H1 (cell line): ENCODE measurements around the gene PPP6R1. TPM values are rescaled to one million over a fixed set of nuclear protein-coding genes. Genes with fewer than 3 reads are reported as not detected.

Experiments
- CTCF ChIA-PET: fragments of 300-600 bp; sonication (Branson Sonifier 250); formaldehyde crosslinking; loops from one replicate; lab custom pipeline; 2021; ENCODE audit not compliant: partially characterized antibody; lab: Charles Lee
- POLR2A ChIA-PET: fragments of 300-600 bp; sonication (Branson Sonifier 250); formaldehyde crosslinking; loops from one replicate; lab custom pipeline; 2021; ENCODE audit warnings: inconsistent platforms; ENCODE audit not compliant: partially characterized antibody; lab: Charles Lee
- DNase-seq, 2 experiments: peaks; one replicate each; pipeline versions ENCODE4 v3.0.0 to v3.0.0-alpha.2; 2010 to 2022; ENCODE audit warnings: low spot score in 2 of 2, low read depth in 1 of 2, mixed read lengths in 1 of 2
- FAIRE-seq: peaks from 2 replicates; lab custom pipeline; 2011; peaks lifted over from hg19 to GRCh38; lab: Jason Lieb, UNC
- H2AFZ ChIP-seq: 2 replicates; pipeline ENCODE4 v1.8.1; 2012; ENCODE audit warnings: low read length, inconsistent platforms
- H2AK5ac ChIP-seq: 2 replicates; pipeline ENCODE4 v1.6.1; 2013; ENCODE audit warnings: low read depth, low read length
- H2BK120ac ChIP-seq: replicated peaks from 2 replicates; pipeline ENCODE3; 2013; ENCODE audit warnings: low read depth, low read length, inconsistent platforms
- H2BK12ac ChIP-seq: 2 replicates; pipeline ENCODE4 v1.6.1; 2013; ENCODE audit warnings: low read depth, low read length
- H2BK15ac ChIP-seq: 2 replicates; pipeline ENCODE4 v1.6.1; 2013; ENCODE audit warnings: low read length
- H2BK20ac ChIP-seq: 2 replicates; pipeline ENCODE4 v1.6.1; 2013; ENCODE audit warnings: low read length
- H2BK5ac ChIP-seq: 2 replicates; pipeline ENCODE4 v1.6.1; 2013; ENCODE audit warnings: low read depth, low read length
- H3K14ac ChIP-seq: 2 replicates; pipeline ENCODE4 v1.6.1; 2013; ENCODE audit warnings: inconsistent platforms; ENCODE audit not compliant: insufficient read length
- H3K18ac ChIP-seq: 2 replicates; pipeline ENCODE4 v1.6.1; 2013; ENCODE audit warnings: low read length; ENCODE audit errors: extremely low read depth
- H3K23ac ChIP-seq: 2 replicates; pipeline ENCODE4 v1.6.1; 2013; ENCODE audit warnings: inconsistent platforms; ENCODE audit not compliant: insufficient read length
- H3K23me2 ChIP-seq: 2 replicates; pipeline ENCODE4 v1.6.1; 2013; ENCODE audit warnings: low read depth, low read length
- H3K27ac ChIP-seq: 2 replicates; pipeline ENCODE4 v1.6.1; 2011; ENCODE audit warnings: low read depth, low read length, inconsistent platforms
- H3K27me3 ChIP-seq, 4 experiments: replicated peaks in 1 of 4; 1 replicate in 1 of 4; 2 replicates in 3 of 4; pipeline versions ENCODE4 v1.6.1 to v1.8.1; 2011 to 2013; ENCODE audit warnings: low read length in 3 of 4, mild to moderate bottlenecking in 3 of 4, inconsistent platforms in 2 of 4, mixed read lengths in 2 of 4, moderate library complexity in 1 of 4; ENCODE audit not compliant: control insufficient read depth in 3 of 4, insufficient read depth in 3 of 4; ENCODE audit errors: extremely low read depth in 1 of 4
- H3K36me3 ChIP-seq, 4 experiments: 2 replicates each; pipeline versions ENCODE4 v1.6.1 to v1.8.1; 2011 to 2013; ENCODE audit warnings: mild to moderate bottlenecking in 4 of 4, low read length in 3 of 4, moderate library complexity in 2 of 4, control low read depth in 1 of 4, inconsistent platforms in 1 of 4; ENCODE audit not compliant: insufficient read depth in 4 of 4, control insufficient read depth in 2 of 4
- H3K4ac ChIP-seq: replicated peaks from 2 replicates; pipeline ENCODE3; 2013; ENCODE audit warnings: low read length, low read depth, mixed read lengths, inconsistent platforms; ENCODE audit not compliant: insufficient read length
- H3K4me1 ChIP-seq, 4 experiments: replicated peaks in 1 of 4; 1 replicate in 1 of 4; 2 replicates in 3 of 4; pipeline versions ENCODE4 v1.6.1 to v1.8.1; 2011 to 2013; ENCODE audit warnings: low read length in 3 of 4, inconsistent platforms in 2 of 4, mixed read lengths in 1 of 4; ENCODE audit not compliant: insufficient read depth in 4 of 4, control insufficient read depth in 3 of 4
- H3K4me2 ChIP-seq, 2 experiments: 2 replicates each; pipeline versions ENCODE4 v1.6.1 to v1.8.1; 2011 to 2013; ENCODE audit warnings: low read depth in 2 of 2, low read length in 2 of 2, control low read depth in 1 of 2, inconsistent platforms in 1 of 2, mild to moderate bottlenecking in 1 of 2; ENCODE audit not compliant: insufficient read depth in 1 of 2
- H3K4me3 ChIP-seq, 4 experiments: fragments of 200-600, 300-600 bp in 1 of 4; sonication (generic), shearing (Covaris generic), sonication (Bioruptor Twin) in 1 of 4; 2 replicates each; pipeline versions ENCODE4 v1.5.1 to v1.8.1; 2011 to 2016; ENCODE audit warnings: low read length in 4 of 4, low read depth in 3 of 4, control low read depth in 2 of 4, inconsistent platforms in 2 of 4, mild to moderate bottlenecking in 2 of 4, mixed read lengths in 1 of 4, moderate library complexity in 1 of 4; ENCODE audit not compliant: insufficient read depth in 2 of 4; ENCODE audit errors: extremely low read depth in 1 of 4
- H3K56ac ChIP-seq: replicated peaks from 2 replicates; pipeline ENCODE3; 2013; ENCODE audit warnings: low read depth, mild to moderate bottlenecking, mixed read lengths, low read length, inconsistent platforms; ENCODE audit not compliant: insufficient read length
- H3K79me1 ChIP-seq: 2 replicates; pipeline ENCODE4 v1.6.1; 2013; ENCODE audit warnings: low read depth, low read length, control low read depth
- H3K79me2 ChIP-seq, 2 experiments: 2 replicates each; pipeline versions ENCODE4 v1.6.1 to v1.8.1; 2012 to 2013; ENCODE audit warnings: low read length in 2 of 2, mild to moderate bottlenecking in 2 of 2, inconsistent platforms in 1 of 2; ENCODE audit not compliant: insufficient read depth in 2 of 2, control insufficient read depth in 1 of 2
- H3K9ac ChIP-seq, 4 experiments: replicated peaks in 1 of 4; 1 replicate in 1 of 4; 2 replicates in 3 of 4; pipeline versions ENCODE4 v1.6.1 to v1.8.1; 2011 to 2013; ENCODE audit warnings: low read depth in 3 of 4, low read length in 3 of 4, control low read depth in 2 of 4, mild to moderate bottlenecking in 2 of 4, moderate library complexity in 2 of 4, inconsistent platforms in 1 of 4; ENCODE audit errors: extremely low read depth in 1 of 4
- H3K9me3 ChIP-seq, 2 experiments: 2 replicates each; pipeline versions ENCODE4 v1.6.1 to v1.8.1; 2012 to 2013; ENCODE audit warnings: mild to moderate bottlenecking in 2 of 2, moderate library complexity in 2 of 2, control low read depth in 1 of 2, inconsistent platforms in 1 of 2, low read depth in 1 of 2, low read length in 1 of 2, mixed read lengths in 1 of 2; ENCODE audit not compliant: insufficient read depth in 2 of 2
- H4K20me1 ChIP-seq, 2 experiments: replicated peaks in 1 of 2; 2 replicates each; pipeline versions ENCODE3 to v1.8.1; 2011 to 2013; ENCODE audit warnings: inconsistent platforms in 2 of 2, low read length in 2 of 2, mild to moderate bottlenecking in 1 of 2; ENCODE audit not compliant: insufficient read depth in 2 of 2, control insufficient read depth in 1 of 2
- H4K5ac ChIP-seq: 2 replicates; pipeline ENCODE4 v1.6.1; 2013; ENCODE audit warnings: low read length, low read depth, mixed read lengths, inconsistent platforms; ENCODE audit not compliant: insufficient read length
- H4K8ac ChIP-seq: 2 replicates; pipeline ENCODE4 v1.8.0; 2013; ENCODE audit warnings: mild to moderate bottlenecking, moderate library complexity, low read length, inconsistent platforms; ENCODE audit not compliant: insufficient read depth; ENCODE audit errors: extremely low read depth
- H4K91ac ChIP-seq: replicated peaks from 2 replicates; pipeline ENCODE3; 2013; ENCODE audit warnings: low read length, mixed read lengths, inconsistent platforms; ENCODE audit not compliant: insufficient read length
- ASH2L ChIP-seq: fragments of 200-600, 300-600 bp; sonication (generic); IDR thresholded peaks from one replicate; pipeline ENCODE4 v1.7.1; 2017; ENCODE audit warnings: low read length
- CHD1 ChIP-seq: IDR thresholded peaks from 2 replicates; pipeline ENCODE4 v1.6.1; 2012; ENCODE audit warnings: low read depth, low read length, improper control_type of control experiment
- EP300 ChIP-seq, 2 experiments: IDR thresholded peaks; 1 replicate in 1 of 2; 2 replicates in 1 of 2; pipeline ENCODE4 v1.6.1; 2011 to 2012; ENCODE audit warnings: low read depth in 2 of 2, low read length in 2 of 2, mild to moderate bottlenecking in 2 of 2, borderline replicate concordance in 1 of 2, inconsistent platforms in 1 of 2, moderate library complexity in 1 of 2
- EZH2 ChIP-seq: fragments of 200-600 bp; sonication (generic); IDR thresholded peaks from 2 replicates; pipeline ENCODE4 v1.7.1; 2012; ENCODE audit warnings: low read depth, mild to moderate bottlenecking, moderate library complexity, low read length, inconsistent platforms; ENCODE audit not compliant: severe bottlenecking
- KDM5A ChIP-seq: fragments of 200-600 bp; IDR thresholded peaks from 2 replicates; pipeline ENCODE4 v1.7.1; 2012; ENCODE audit warnings: mild to moderate bottlenecking, low read length, inconsistent platforms, mixed read lengths
- SIN3A ChIP-seq, 2 experiments: IDR thresholded peaks in 1 of 2; conservative IDR thresholded peaks in 1 of 2; 2 replicates each; pipeline ENCODE4 v1.6.1; 2011 to 2012; ENCODE audit warnings: low read length in 2 of 2, improper control_type of control experiment in 1 of 2, low read depth in 1 of 2, mild to moderate bottlenecking in 1 of 2
- SIX5 ChIP-seq: IDR thresholded peaks from 2 replicates; pipeline ENCODE4 v1.6.1; 2011; ENCODE audit warnings: mild to moderate bottlenecking, low read depth, low read length
- WGBS, 2 experiments: shearing (Covaris generic) in 1 of 2; methylation state at CpG; one replicate each; pipeline versions ENCODE4 v1.1.6 to v1.1.7; 2013 to 2015; ENCODE audit warnings: low lambda C conversion rate in 2 of 2, mixed read lengths in 2 of 2, inconsistent platforms in 1 of 2, low coverage in 1 of 2, missing lambda C conversion rate in 1 of 2; ENCODE audit not compliant: insufficient replicate concordance in 2 of 2, insufficient coverage in 1 of 2, insufficient read length in 1 of 2; ENCODE audit errors: extremely low coverage in 1 of 2, missing lambda C conversion rate in 1 of 2; 5-methylcytosine and 5-hydroxymethylcytosine counted together
- polyA plus RNA-seq, 7 experiments: library from polyadenylated mRNA; depleted of rRNA in 3 of 7; stranded (reverse) in 5 of 7; unstranded in 2 of 7; fragments of >200 nt in 5 of 7; fragments of 200-250 nt in 2 of 7; gene quantifications; 1 replicate in 5 of 7; 2 replicates in 1 of 7; 4 replicates in 1 of 7; pipeline versions ENCODE4 v1.2.1 to v1.2.3, GENCODE V29; 2011 to 2013; ENCODE audit warnings: missing spikeins in 2 of 7, mixed read lengths in 2 of 7
- total RNA-seq: library from RNA; stranded (reverse); fragmentation: NEBNext Ultra II Directional; extraction: Animal tissue kit (Norgen Biotek cat#: 25700); gene quantifications from 2 replicates; pipeline ENCODE4 v1.2.1, GENCODE V29; 2021
- TF ChIP-seq, protein P1 (sequence below): IDR thresholded peaks from 2 replicates; pipeline ENCODE4 v1.6.1; 2011; ENCODE audit warnings: low read depth, mild to moderate bottlenecking, low read length; ENCODE audit not compliant: insufficient read depth
- TF ChIP-seq, protein P2 (sequence below): IDR thresholded peaks from 2 replicates; pipeline ENCODE4 v1.6.1; 2012; ENCODE audit warnings: low read length, inconsistent platforms

Gene PPP6R1
- total and polyA plus RNA-seq, 2 of the 8 experiments (the other 6 are each of a cell fraction or from before 2014, with no cell fraction given): 36.4 to 74.4 TPM

DNA sequence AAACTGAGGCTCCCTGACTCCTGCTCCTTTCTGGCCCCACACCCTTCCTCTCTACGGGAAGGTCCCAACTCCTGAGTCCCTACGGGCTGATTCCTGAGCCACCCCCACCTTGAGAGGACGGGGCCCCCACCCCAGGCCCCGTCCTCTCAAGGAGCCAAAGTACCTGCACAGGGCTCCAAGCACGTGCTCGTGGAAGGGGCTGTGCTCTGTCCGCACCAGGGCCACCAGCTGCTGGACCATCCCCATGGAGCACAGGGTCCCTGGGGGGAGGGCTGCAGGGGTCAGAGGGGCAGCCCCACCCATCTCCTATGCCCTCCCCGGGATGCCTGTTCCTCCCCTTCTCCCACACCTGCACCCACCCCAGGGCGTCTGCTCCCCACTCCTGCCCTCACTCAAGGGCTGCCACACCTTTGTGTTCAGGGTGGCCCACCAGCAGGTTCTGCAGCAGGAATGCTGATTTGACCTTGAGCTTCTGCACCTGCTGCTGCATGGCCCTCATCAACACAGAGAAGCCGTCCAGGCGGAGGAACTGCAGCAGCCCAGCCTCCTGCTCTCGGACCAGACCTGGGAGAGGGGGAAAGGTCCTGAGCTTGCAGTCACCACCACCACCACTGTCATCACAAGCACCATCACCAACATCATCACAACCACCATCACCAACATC, 7.0 kb upstream of the PPP6R1 start:
- FAIRE-seq (no peak), DNase-seq (no peak)
- peaks cover 0 to 3% (median 0%) of the 10 kb centered on the region in 4 experiments; a peak in 1 of 7 replicates for H3K4me1 ChIP-seq
- H2BK20ac ChIP-seq: no peak overlapping the region
- H3K27ac ChIP-seq: no peak overlapping the region
- peaks cover 0 to 10% of the 10 kb centered on the region in 2 experiments for H4K20me1 ChIP-seq
- peaks cover 0 to 6% of the 10 kb centered on the region in 2 experiments; a peak in 1 of 4 replicates for H3K79me2 ChIP-seq
- peaks cover 9% of the 10 kb centered on the region; the same call in 1 of the 2 replicates for H3K23me2 ChIP-seq
- H4K91ac ChIP-seq: no peak overlapping the region
- H3K9ac ChIP-seq: no peak overlapping the region
- H3K56ac ChIP-seq: peak overlapping the region; percentile 96
- ChIA-PET CTCF (interaction anchor here (1.4 kb wide), 1 partner anchor 12 kb away, joined by 4 read pairs; no protein-coding TSS in a partner anchor), POLR2A (interaction anchor here (1.7 kb wide), 1 partner anchor 142 kb away, joined by 5 read pairs; the partner anchor contains the start of gene UBE2S)
- H3K79me1 ChIP-seq: peaks cover 7% of the 10 kb centered on the region
- H3K14ac ChIP-seq: no peak overlapping the region
- H2BK5ac ChIP-seq: no peak overlapping the region; the same call in 1 of the 2 replicates
- no peak overlapping the region for H3K4me2 ChIP-seq
- H4K8ac ChIP-seq: no peak overlapping the region
- 0 out of 2 replicates have a peak overlapping the region, but pooled peaks have one; percentile 60 for H2BK12ac ChIP-seq
- whole genome bisulfite sequencing, 2 experiments: 82% methylated on average over 7 of the region's 12 CpGs; no CpG with 5 or more reads in 1 of the 2 experiments
- no peak overlapping the region for H3K23ac ChIP-seq
- no peak overlapping the region for H4K5ac ChIP-seq
- H3K27me3 ChIP-seq: no peaks in the 10 kb centered on the region
- no peak overlapping the region for H3K4me3 ChIP-seq
- H3K4ac ChIP-seq: no peak overlapping the region
- H2BK15ac ChIP-seq: no peak overlapping the region
- peak overlapping the region; percentile 90; the same call in 1 of the 2 replicates for H2AK5ac ChIP-seq
- peaks cover 0 to 3% of the 10 kb centered on the region in 2 experiments; a peak in 3 of 4 replicates for H3K9me3 ChIP-seq
- H2BK120ac ChIP-seq: no peak overlapping the region
- H3K36me3 ChIP-seq: no peaks in the 10 kb centered on the region
- H2AFZ ChIP-seq: no peak overlapping the region
- H3K18ac ChIP-seq: no peak overlapping the region
- TF ChIP-seq ASH2L (no peak), EZH2 (no peak), KDM5A (no peak), CHD1 (no peak), SIN3A (conservative IDR thresholded peaks at IDR 0.05 in 1 of 2, IDR thresholded peaks at IDR 0.05 in 1 of 2; ENCODE audit: low read depth in 1 of 2, low read length in 2 of 2) (no peak), EP300 (IDR thresholded peaks at IDR 0.05; ENCODE audit: borderline replicate concordance in 1 of 2, low read depth in 2 of 2, low read length in 2 of 2) (no peak), SIX5 (no peak)
- TF ChIP-seq, protein P1, sequence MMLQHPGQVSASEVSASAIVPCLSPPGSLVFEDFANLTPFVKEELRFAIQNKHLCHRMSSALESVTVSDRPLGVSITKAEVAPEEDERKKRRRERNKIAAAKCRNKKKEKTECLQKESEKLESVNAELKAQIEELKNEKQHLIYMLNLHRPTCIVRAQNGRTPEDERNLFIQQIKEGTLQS: no peak
- TF ChIP-seq, protein P2, sequence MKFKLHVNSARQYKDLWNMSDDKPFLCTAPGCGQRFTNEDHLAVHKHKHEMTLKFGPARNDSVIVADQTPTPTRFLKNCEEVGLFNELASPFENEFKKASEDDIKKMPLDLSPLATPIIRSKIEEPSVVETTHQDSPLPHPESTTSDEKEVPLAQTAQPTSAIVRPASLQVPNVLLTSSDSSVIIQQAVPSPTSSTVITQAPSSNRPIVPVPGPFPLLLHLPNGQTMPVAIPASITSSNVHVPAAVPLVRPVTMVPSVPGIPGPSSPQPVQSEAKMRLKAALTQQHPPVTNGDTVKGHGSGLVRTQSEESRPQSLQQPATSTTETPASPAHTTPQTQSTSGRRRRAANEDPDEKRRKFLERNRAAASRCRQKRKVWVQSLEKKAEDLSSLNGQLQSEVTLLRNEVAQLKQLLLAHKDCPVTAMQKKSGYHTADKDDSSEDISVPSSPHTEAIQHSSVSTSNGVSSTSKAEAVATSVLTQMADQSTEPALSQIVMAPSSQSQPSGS: no peak
